Pericardium fibroblast (primary cell): ENCODE measurements around the gene LRRC8E. TPM values are rescaled to one million over a fixed set of nuclear protein-coding genes. Genes with fewer than 3 reads are reported as not detected.

Experiments used
- total RNA-seq: library from RNA; depleted of rRNA; stranded (reverse); fragments of >200 nt; gene quantifications from 2 replicates; pipeline ENCODE4 v1.2.3, GENCODE V29; 2015

The LRRC8E gene
- total RNA-seq: 3.1 and 3.9 TPM in 2 replicates

GRCh38 chr19:7888145-7888825 is at the start of gene LRRC8E:
Gene LRRC8E (plus strand): TSS chr19:7888510. CDS start chr19:7895604, 7,094 bp downstream.

DNA sequence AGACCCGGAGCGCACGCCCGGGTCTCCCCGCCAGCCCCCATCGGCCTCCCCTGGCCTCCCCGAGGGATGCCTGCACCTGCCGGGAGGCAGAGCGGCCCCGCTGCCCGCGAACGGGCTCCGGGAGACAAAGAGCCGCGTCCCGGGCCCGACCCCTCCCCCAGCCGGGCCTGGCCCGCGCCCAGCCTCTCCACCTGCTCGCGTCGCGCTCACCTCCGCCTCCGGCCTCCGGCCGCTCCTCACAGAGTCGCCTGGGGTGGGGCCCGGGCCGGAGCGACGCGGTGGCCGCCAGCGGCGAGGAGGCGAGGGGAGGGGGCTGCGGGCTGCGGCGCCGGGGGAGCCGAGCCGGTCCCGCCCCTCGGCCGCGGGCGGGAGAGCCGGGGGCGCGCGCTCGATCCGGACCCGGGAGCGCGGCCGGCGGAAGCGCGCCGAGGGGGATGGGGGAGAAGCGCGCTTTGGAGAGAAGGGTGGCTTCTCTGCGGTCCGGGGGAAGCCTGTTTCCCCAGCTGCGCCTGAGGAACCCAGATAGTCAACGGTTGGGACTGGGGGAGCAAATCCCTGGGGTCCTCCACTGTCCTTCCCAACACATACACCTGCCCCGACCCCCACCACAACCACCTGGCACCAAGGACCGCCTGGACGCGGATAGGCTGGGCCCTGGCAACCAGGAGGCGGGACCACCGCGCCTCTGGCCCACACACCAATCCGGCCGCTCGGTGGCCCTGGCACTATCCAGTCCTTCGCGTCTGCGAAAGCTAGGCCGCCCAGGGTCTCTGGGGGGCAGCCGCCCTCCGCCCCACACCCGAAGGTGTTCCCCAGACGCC is 14.0 kb upstream of the LRRC8E start, which contains the start of gene PRR36:
TSS of gene PRR36 (minus strand) at position 315 of the 821 bp plus-strand sequence. CDS start 701 bp downstream, outside the sequence.

GRCh38 chr19:7903244-7904073 is 15.1 kb downstream of the LRRC8E start, which contains the start of gene MAP2K7:
Gene MAP2K7 (plus strand): TSS chr19:7903877. CDS start chr19:7903945, 68 bp downstream.

DNA sequence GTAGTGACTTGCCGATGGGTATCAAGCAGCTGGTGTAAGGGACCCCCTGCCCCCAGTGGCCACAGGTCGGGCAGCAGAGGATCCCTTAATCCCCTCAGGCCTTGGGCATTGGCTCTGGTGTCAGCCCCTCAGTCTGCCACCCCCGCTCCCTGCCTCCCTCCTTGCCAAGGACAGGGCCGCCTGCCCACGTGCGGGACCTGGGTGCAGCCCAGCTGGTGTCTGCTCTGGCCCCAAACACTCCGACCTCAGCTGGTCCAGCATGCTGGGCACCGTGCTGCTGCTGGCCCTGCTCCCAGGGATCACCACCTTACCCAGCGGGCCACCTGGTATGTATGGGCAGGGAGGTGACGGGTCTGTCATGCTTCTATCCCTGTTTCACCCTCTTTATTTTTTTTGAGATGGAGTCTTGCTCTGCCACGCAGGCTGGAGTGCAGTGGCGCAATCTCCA is 26.3 kb downstream of the LRRC8E start, which contains the start of gene TGFBR3L:
TSS of gene TGFBR3L (plus strand) at position 233 of the 448 bp plus-strand sequence.

GRCh38 chr19:7919610-7920518 is 31.6 kb downstream of the LRRC8E start, which contains the start of gene SNAPC2:
Gene SNAPC2 (plus strand): TSS chr19:7920338. CDS start chr19:7920367, 29 bp downstream.

DNA sequence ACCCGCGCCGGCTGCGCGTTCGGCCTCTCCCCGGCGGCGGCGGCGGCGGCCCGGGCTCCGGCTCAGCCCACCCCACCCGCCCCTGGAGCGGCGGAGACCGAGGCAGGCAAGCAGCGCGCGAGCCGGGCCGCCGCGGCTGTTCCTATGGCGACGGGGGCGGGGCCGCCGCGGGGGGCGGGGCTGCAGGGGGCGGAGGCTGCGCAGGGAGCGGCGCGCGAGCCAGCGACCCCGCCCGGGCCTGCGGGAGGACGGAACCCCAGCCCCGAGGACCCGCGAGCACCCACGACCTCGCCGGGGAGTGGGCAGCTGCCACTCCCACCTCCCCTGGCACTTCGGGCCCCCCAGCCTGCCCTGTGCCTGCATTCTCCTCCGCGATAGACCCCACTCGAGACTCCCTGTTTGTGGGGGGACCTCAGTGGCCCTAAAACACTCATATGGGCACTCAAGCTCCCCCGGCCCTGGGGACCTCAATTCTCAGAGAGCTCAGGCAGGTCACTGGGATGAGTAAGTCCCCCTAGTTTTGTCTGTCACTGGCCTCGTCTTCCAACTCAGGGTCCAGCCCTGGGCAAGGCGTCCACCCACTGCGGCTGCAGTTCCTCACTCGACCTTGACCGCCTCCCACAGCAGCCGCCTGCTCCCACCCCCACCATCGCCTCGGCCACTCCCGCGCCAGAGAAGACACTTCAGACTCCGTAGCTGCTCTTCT is 37.9 kb downstream of the LRRC8E start, which contains the start of gene CTXN1:
TSS of gene CTXN1 (minus strand) at position 115 of the 706 bp plus-strand sequence. CDS start 597 bp downstream, outside the sequence.

GRCh38 chr19:7943444-7944176 is 55.3 kb downstream of the LRRC8E start, which contains the start of gene TIMM44:
Gene TIMM44 (minus strand): TSS chr19:7943666. CDS start chr19:7943651, 15 bp downstream.

Other genes starting within 250 kb of the LRRC8E start
- not detected in 2 replicates for gene RETN, start 219.5 kb upstream of the LRRC8E start, total RNA-seq
- gene MCEMP1, start 211.4 kb upstream of the LRRC8E start, total RNA-seq: not detected in 2 replicates
- 125 and 141 TPM in 2 replicates for gene TRAPPC5, start 207.7 kb upstream of the LRRC8E start, total RNA-seq
- not detected in 2 replicates for gene FCER2, start 186.4 kb upstream of the LRRC8E start, total RNA-seq
- gene CLEC4G, start 156.4 kb upstream of the LRRC8E start, total RNA-seq: not detected in 2 replicates
- gene CD209, start 141.0 kb upstream of the LRRC8E start, total RNA-seq: not detected in 2 replicates
- not detected in 2 replicates for gene CLEC4M, start 125.3 kb upstream of the LRRC8E start, total RNA-seq
- gene EVI5L, start 58.3 kb upstream of the LRRC8E start, total RNA-seq: 15.0 and 16.5 TPM in 2 replicates
- gene PRR36, start 14.1 kb upstream of the LRRC8E start, total RNA-seq: not detected in 2 replicates
- 9.5 and 18.7 TPM in 2 replicates for gene MAP2K7, start 15.4 kb downstream of the LRRC8E start, total RNA-seq
- not detected in 2 replicates for gene TGFBR3L, start 26.3 kb downstream of the LRRC8E start, total RNA-seq
- gene SNAPC2, start 31.8 kb downstream of the LRRC8E start, total RNA-seq: 32.7 and 46.4 TPM in 2 replicates
- gene CTXN1, start 37.6 kb downstream of the LRRC8E start, total RNA-seq: 4.1 and 4.4 TPM in 2 replicates
- 71.1 and 74.3 TPM in 2 replicates for gene TIMM44, start 55.2 kb downstream of the LRRC8E start, total RNA-seq
- 23.1 and 23.2 TPM in 2 replicates for gene ELAVL1, start 117.1 kb downstream of the LRRC8E start, total RNA-seq
- gene CCL25, start 164.2 kb downstream of the LRRC8E start, total RNA-seq: not detected in 2 replicates